ENCODE data around the gene MYO15A.

GRCh38 chr17:18076936-18077335 lies 31.6 kb upstream of the MYO15A start:
- TF ChIP-seq CTCF (IDR thresholded peaks at IDR 0.05) (no peak), ZFX (IDR thresholded peaks at IDR 0.05; ENCODE audit: borderline replicate concordance) (no peak)

All from 22Rv1 (cell line).